ENCODE measurements around the gene ABHD15. TPM values are rescaled to one million over a fixed set of nuclear protein-coding genes. Genes with fewer than 3 reads are reported as not detected.
A peak's percentile ranks its signal among the peaks of the same experiment; 100 is the strongest.

The ABHD15 gene
- total RNA-seq, 1 donor from 2014 or later = 5.3 TPM

GRCh38 chr17:29589524-29590410 is 22.9 kb upstream of the ABHD15 start, which contains the start of gene GIT1:
Gene GIT1 (minus strand): TSS chr17:29589648. CDS start chr17:29589378, 270 bp downstream.
- TF ChIP-seq CTCF (IDR thresholded peaks at IDR 0.05; ENCODE audit: unreplicated experiment) = no peak
- Mint-ChIP-seq H3K36me3 (ENCODE audit: insufficient read depth) (no peaks in the 10 kb centered on the region), H3K27me3 (no peaks in the 10 kb centered on the region), H3K9me3 (ENCODE audit: low read depth) (no peaks in the 10 kb centered on the region), H3K27ac (peak within 1 kb of the TSS; percentile 1), H3K4me3 (ENCODE audit: low read depth) (peak within 1 kb of the TSS; percentile 79), H3K4me1 (ENCODE audit: low read depth) (peaks cover 22% of the 10 kb centered on the region)
- peak; percentile 79 for DNase-seq (ENCODE audit: low spot score, unreplicated experiment)

- Mint-ChIP-seq H3K9me3 (ENCODE audit: low read depth) (no peaks in the 10 kb centered on the region), H3K4me1 (ENCODE audit: low read depth) (peaks cover 28% of the 10 kb centered on the region), H3K27ac (no peak overlapping the region), H3K4me3 (ENCODE audit: low read depth) (peak overlapping the region; percentile 79), H3K36me3 (ENCODE audit: insufficient read depth) (no peaks in the 10 kb centered on the region), H3K27me3 (no peaks in the 10 kb centered on the region)
- no peak for DNase-seq (ENCODE audit: low spot score, unreplicated experiment)
- TF ChIP-seq CTCF (IDR thresholded peaks at IDR 0.05; ENCODE audit: unreplicated experiment) = no peak
Observed at GRCh38 chr17:29588562-29589411, 21.9 kb upstream of the ABHD15 start.

GRCh38 chr17:29588017-29588561 is 21.3 kb upstream of the ABHD15 start:
- peaks cover 28% of the 10 kb centered on the region for H3K4me1 Mint-ChIP-seq (ENCODE audit: low read depth)
- no peaks in the 10 kb centered on the region for H3K27me3 Mint-ChIP-seq
- TF ChIP-seq CTCF (IDR thresholded peaks at IDR 0.05; ENCODE audit: unreplicated experiment) = no peak
- DNase-seq (ENCODE audit: low spot score, unreplicated experiment) = no peak
- H3K27ac Mint-ChIP-seq = peak overlapping the region; percentile 69
- no peaks in the 10 kb centered on the region for H3K36me3 Mint-ChIP-seq (ENCODE audit: insufficient read depth)
- H3K9me3 Mint-ChIP-seq (ENCODE audit: low read depth) = no peaks in the 10 kb centered on the region
- peak overlapping the region; percentile 79 for H3K4me3 Mint-ChIP-seq (ENCODE audit: low read depth)

- no peaks in the 10 kb centered on the region for H3K9me3 Mint-ChIP-seq (ENCODE audit: low read depth)
- H3K4me1 Mint-ChIP-seq (ENCODE audit: low read depth) = peaks cover 28% of the 10 kb centered on the region
- no peak for DNase-seq (ENCODE audit: low spot score, unreplicated experiment)
- no peak for TF ChIP-seq CTCF (IDR thresholded peaks at IDR 0.05; ENCODE audit: unreplicated experiment)
- H3K4me3 Mint-ChIP-seq (ENCODE audit: low read depth) = peak overlapping the region; percentile 79
- H3K27ac Mint-ChIP-seq = no peak overlapping the region
- no peaks in the 10 kb centered on the region for H3K27me3 Mint-ChIP-seq
- no peaks in the 10 kb centered on the region for H3K36me3 Mint-ChIP-seq (ENCODE audit: insufficient read depth)
Observed at GRCh38 chr17:29587591-29587990, 20.8 kb upstream of the ABHD15 start.
